ENCODE data around the gene MACO1. TPM values are rescaled to one million over a fixed set of nuclear protein-coding genes. Genes with fewer than 3 reads are reported as not detected.

The MACO1 gene
- total RNA-seq, 1 donor from 2014 or later, result 31.5 TPM

- H3K4me1 Mint-ChIP-seq (ENCODE audit: low read depth), result no peaks in the 10 kb centered on the region
- H3K27ac Mint-ChIP-seq, result no peak overlapping the region
- no peak for DNase-seq (ENCODE audit: low spot score, unreplicated experiment)
- H3K36me3 Mint-ChIP-seq (ENCODE audit: insufficient read depth), result no peaks in the 10 kb centered on the region
- H3K9me3 Mint-ChIP-seq (ENCODE audit: low read depth), result peaks cover 2% of the 10 kb centered on the region
- no peak for TF ChIP-seq CTCF (IDR thresholded peaks at IDR 0.05; ENCODE audit: unreplicated experiment)
- no peak overlapping the region for H3K4me3 Mint-ChIP-seq (ENCODE audit: low read depth)
- H3K27me3 Mint-ChIP-seq, result no peaks in the 10 kb centered on the region
Measured at GRCh38 chr1:25530186-25531081, 99.7 kb downstream of the MACO1 start.

- H3K4me1 Mint-ChIP-seq (ENCODE audit: low read depth), result no peaks in the 10 kb centered on the region
- H3K27ac Mint-ChIP-seq, result no peak overlapping the region
- no peaks in the 10 kb centered on the region for H3K9me3 Mint-ChIP-seq (ENCODE audit: low read depth)
- H3K27me3 Mint-ChIP-seq, result peaks cover 2% of the 10 kb centered on the region
- no peak for TF ChIP-seq CTCF (IDR thresholded peaks at IDR 0.05; ENCODE audit: unreplicated experiment)
- H3K4me3 Mint-ChIP-seq (ENCODE audit: low read depth), result no peak overlapping the region
- DNase-seq (ENCODE audit: low spot score, unreplicated experiment), result no peak
- no peaks in the 10 kb centered on the region for H3K36me3 Mint-ChIP-seq (ENCODE audit: insufficient read depth)
Measured at GRCh38 chr1:25531082-25531461, 100.4 kb downstream of the MACO1 start.

- H3K27ac Mint-ChIP-seq, result no peak overlapping the region
- H3K27me3 Mint-ChIP-seq, result peaks cover 2% of the 10 kb centered on the region
- H3K4me1 Mint-ChIP-seq (ENCODE audit: low read depth), result peaks cover 1% of the 10 kb centered on the region
- H3K4me3 Mint-ChIP-seq (ENCODE audit: low read depth), result no peak overlapping the region
- no peak for TF ChIP-seq CTCF (IDR thresholded peaks at IDR 0.05; ENCODE audit: unreplicated experiment)
- H3K9me3 Mint-ChIP-seq (ENCODE audit: low read depth), result no peaks in the 10 kb centered on the region
- DNase-seq (ENCODE audit: low spot score, unreplicated experiment), result no peak
- H3K36me3 Mint-ChIP-seq (ENCODE audit: insufficient read depth), result no peaks in the 10 kb centered on the region
Measured at GRCh38 chr1:25532970-25533369, 102.3 kb downstream of the MACO1 start.

- Mint-ChIP-seq H3K27ac (no peak overlapping the region), H3K4me3 (ENCODE audit: low read depth) (no peak overlapping the region), H3K9me3 (ENCODE audit: low read depth) (no peaks in the 10 kb centered on the region), H3K27me3 (peaks cover 2% of the 10 kb centered on the region), H3K4me1 (ENCODE audit: low read depth) (peaks cover 1% of the 10 kb centered on the region), H3K36me3 (ENCODE audit: insufficient read depth) (no peaks in the 10 kb centered on the region)
- TF ChIP-seq CTCF (IDR thresholded peaks at IDR 0.05; ENCODE audit: unreplicated experiment), result no peak
- DNase-seq (ENCODE audit: low spot score, unreplicated experiment), result no peak
Measured at GRCh38 chr1:25533775-25534409, 103.2 kb downstream of the MACO1 start.

GRCh38 chr1:25534410-25534788 lies 103.7 kb downstream of the MACO1 start:
- no peak overlapping the region for H3K27ac Mint-ChIP-seq
- no peak for TF ChIP-seq CTCF (IDR thresholded peaks at IDR 0.05; ENCODE audit: unreplicated experiment)
- no peak overlapping the region for H3K4me3 Mint-ChIP-seq (ENCODE audit: low read depth)
- DNase-seq (ENCODE audit: low spot score, unreplicated experiment), result no peak
- no peaks in the 10 kb centered on the region for H3K9me3 Mint-ChIP-seq (ENCODE audit: low read depth)
- H3K4me1 Mint-ChIP-seq (ENCODE audit: low read depth), result peaks cover 1% of the 10 kb centered on the region
- peaks cover 2% of the 10 kb centered on the region for H3K27me3 Mint-ChIP-seq
- no peaks in the 10 kb centered on the region for H3K36me3 Mint-ChIP-seq (ENCODE audit: insufficient read depth)

All from progenitor cell of endocrine pancreas (in vitro differentiated cells).